ENCODE results near the gene PTGES.

PTGES gene

GRCh38 chr9:129732946-129733631 is 19.8 kb downstream of the PTGES start:
- DNase-seq (ENCODE audit: low read depth): no peak
- no peak for TF ChIP-seq CTCF (IDR thresholded peaks at IDR 0.05; ENCODE audit: low read length, missing control alignments)
- no peak overlapping the region for H3K4me3 ChIP-seq (replicated peaks; ENCODE audit: low read depth, low read length)

- H3K4me3 ChIP-seq (replicated peaks; ENCODE audit: low read depth, low read length): no peak overlapping the region
- no peak for DNase-seq (ENCODE audit: low read depth)
- no peak for TF ChIP-seq CTCF (IDR thresholded peaks at IDR 0.05; ENCODE audit: low read length, missing control alignments)
These were observed 20.7 kb downstream of the PTGES start for GRCh38 chr9:129732100-129732499.

GRCh38 chr9:129731477-129732085 is 21.3 kb downstream of the PTGES start:
- DNase-seq (ENCODE audit: low read depth): no peak
- no peak for TF ChIP-seq CTCF (IDR thresholded peaks at IDR 0.05; ENCODE audit: low read length, missing control alignments)
- H3K4me3 ChIP-seq (replicated peaks; ENCODE audit: low read depth, low read length): no peak overlapping the region

- no peak for DNase-seq (ENCODE audit: low read depth)
- no peak overlapping the region for H3K4me3 ChIP-seq (replicated peaks; ENCODE audit: low read depth, low read length)
- no peak for TF ChIP-seq CTCF (IDR thresholded peaks at IDR 0.05; ENCODE audit: low read length, missing control alignments)
These were observed 24.1 kb downstream of the PTGES start for GRCh38 chr9:129728744-129729143.

- H3K4me3 ChIP-seq (replicated peaks; ENCODE audit: low read depth, low read length): no peak overlapping the region
- DNase-seq (ENCODE audit: low read depth): peak; percentile 83
- TF ChIP-seq CTCF (IDR thresholded peaks at IDR 0.05; ENCODE audit: low read length, missing control alignments): peak; percentile 93
These were observed 26.3 kb downstream of the PTGES start for GRCh38 chr9:129726322-129727160.

GRCh38 chr9:129725795-129726251 is 27.0 kb downstream of the PTGES start:
- H3K4me3 ChIP-seq (replicated peaks; ENCODE audit: low read depth, low read length): no peak overlapping the region
- DNase-seq (ENCODE audit: low read depth): no peak
- TF ChIP-seq CTCF (IDR thresholded peaks at IDR 0.05; ENCODE audit: low read length, missing control alignments): no peak
